Measurements from ENCODE around the gene GNGT1.
"Not testable (repeated sequence)": the region's sequence is repeated elsewhere in the genome, so short reads cannot be mapped to it uniquely, and the experiment has no call there.

GNGT1 gene

GRCh38 chr7:93910076-93910994, 4.0 kb downstream of the GNGT1 start:
- no peak for DNase-seq (ENCODE audit: low read depth)

GRCh38 chr7:93911242-93911641, 4.9 kb downstream of the GNGT1 start:
- DNase-seq (ENCODE audit: low read depth) = not testable (repeated sequence)

- not testable (repeated sequence) for DNase-seq (ENCODE audit: low read depth)
Measured at GRCh38 chr7:93911661-93912060, 5.3 kb downstream of the GNGT1 start.

GRCh38 chr7:93913197-93913596, 6.8 kb downstream of the GNGT1 start:
- DNase-seq (ENCODE audit: low read depth) = no peak

- no peak for DNase-seq (ENCODE audit: low read depth)
Measured at GRCh38 chr7:93914581-93915066, 8.3 kb downstream of the GNGT1 start.

- not testable (repeated sequence) for DNase-seq (ENCODE audit: low read depth)
Measured at GRCh38 chr7:93915206-93915842, 9.0 kb downstream of the GNGT1 start.

DNA sequence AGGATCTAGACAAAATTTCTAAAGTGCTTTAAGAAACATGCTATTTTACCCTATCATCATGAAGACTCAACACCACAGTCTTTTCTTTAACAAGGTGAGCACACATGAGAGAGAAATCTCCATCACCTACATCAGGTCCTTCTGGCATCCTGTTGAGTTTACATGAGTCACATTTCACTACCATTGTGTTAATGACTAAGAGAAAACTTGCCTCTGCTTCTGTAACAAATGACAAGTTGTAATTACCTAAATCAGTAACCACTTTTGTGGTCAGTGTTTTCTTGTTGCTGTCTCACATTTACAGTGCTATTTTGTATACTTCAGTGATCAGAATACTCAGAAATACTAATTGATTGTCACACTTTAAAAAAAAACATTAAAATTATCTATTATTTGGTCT, 9.5 kb downstream of the GNGT1 start:
- not testable (repeated sequence) for DNase-seq (ENCODE audit: low read depth)

DNA sequence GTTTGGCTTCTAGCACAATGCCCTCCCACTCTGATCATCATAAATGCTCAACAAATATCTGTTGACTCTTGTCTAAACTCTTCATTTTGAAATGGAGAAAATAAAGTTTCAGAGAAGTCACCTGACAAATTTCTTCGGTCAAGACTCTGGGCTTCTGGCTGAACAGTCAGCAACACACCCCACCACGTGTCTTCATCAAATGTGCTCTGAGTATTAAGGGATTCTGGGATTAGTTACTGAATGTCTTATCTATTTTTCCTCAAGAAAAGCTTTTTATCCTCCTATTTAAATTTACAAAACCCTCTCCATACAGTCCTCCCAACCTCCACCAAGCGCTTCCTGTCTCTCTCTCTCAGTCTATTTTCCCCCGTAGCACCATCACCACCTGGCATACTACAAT, 9.9 kb downstream of the GNGT1 start:
- not testable (repeated sequence) for DNase-seq (ENCODE audit: low read depth)

GRCh38 chr7:93920496-93921182, 14.3 kb downstream of the GNGT1 start:
- DNase-seq (ENCODE audit: low read depth) = no peak

DNA sequence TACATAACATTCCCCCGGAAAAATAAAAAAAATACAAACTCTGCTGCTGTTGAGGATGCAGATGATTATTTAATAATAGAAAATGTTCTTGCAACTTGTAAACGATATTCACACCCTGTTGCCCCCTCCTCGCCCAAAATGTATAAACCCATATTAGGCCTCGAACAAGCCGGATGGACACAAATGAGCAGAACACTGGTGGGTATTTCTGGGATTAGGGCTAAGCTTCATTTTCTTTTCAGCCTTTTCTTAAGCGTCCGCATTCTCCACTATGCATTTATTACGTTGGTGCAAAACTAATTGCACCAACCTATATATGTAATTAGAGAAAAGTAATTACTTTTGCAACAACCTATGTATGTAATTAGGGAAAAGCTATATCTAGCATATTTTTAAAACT, 14.8 kb downstream of the GNGT1 start:
- DNase-seq (ENCODE audit: low read depth) = no peak

DNA sequence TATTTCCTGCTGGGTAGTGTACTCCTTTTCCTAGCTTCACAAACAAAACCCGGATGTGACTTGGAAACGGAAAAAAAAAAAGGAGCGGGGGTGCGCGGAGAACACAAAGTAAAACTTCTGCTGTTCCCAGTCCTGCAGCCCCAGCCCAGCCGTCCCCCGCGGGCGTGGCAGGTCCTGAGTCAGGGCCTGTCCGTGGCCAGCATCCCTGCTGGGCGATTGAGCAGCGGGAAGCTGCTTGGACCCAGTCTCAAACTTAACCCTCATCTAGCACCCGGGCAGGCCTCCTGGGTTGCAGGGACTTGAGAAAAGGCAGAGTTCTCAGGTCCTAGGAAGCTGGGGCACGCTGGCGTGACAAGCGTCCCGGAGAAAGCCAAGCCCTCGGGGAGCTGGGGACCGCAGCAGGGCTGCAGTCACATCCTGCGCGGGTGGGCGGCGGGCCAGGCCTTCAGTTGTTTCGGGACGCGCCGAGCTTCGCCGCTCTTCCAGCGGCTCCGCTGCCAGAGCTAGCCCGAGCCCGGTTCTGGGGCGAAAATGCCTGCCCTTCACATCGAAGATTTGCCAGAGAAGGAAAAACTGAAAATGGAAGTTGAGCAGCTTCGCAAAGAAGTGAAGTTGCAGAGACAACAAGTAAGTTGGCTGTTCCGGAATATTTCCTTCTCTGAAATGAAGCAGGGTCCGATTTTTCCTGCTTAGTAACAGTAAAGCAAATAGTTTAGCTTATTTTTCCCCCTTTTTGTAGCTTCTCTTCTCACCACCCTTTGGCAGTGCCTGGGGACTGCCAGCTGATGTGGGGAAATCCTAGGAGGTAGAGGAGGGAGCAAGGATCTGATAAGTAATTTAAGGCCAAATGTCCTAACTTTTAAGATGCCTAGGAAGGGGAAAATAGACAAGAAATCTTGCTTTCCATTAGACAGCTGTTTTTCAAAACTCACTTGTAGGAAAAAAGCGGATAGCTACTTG, 15.5 kb downstream of the GNGT1 start, which contains the start of gene GNG11:
GNG11 (plus strand) TSS at position 129 of the 960 bp plus-strand sequence; CDS start at position 532, 403 bp downstream.
- DNase-seq (ENCODE audit: low read depth) = no peak

GRCh38 chr7:93923296-93923695, 16.9 kb downstream of the GNGT1 start:
- no peak for DNase-seq (ENCODE audit: low read depth)

- DNase-seq (ENCODE audit: low read depth) = no peak
Measured at GRCh38 chr7:93923942-93924341, 17.6 kb downstream of the GNGT1 start.

GRCh38 chr7:93926800-93927199, 20.4 kb downstream of the GNGT1 start:
- DNase-seq (ENCODE audit: low read depth) = no peak

GRCh38 chr7:93927585-93927984, 21.2 kb downstream of the GNGT1 start:
- DNase-seq (ENCODE audit: low read depth) = no peak

DNA sequence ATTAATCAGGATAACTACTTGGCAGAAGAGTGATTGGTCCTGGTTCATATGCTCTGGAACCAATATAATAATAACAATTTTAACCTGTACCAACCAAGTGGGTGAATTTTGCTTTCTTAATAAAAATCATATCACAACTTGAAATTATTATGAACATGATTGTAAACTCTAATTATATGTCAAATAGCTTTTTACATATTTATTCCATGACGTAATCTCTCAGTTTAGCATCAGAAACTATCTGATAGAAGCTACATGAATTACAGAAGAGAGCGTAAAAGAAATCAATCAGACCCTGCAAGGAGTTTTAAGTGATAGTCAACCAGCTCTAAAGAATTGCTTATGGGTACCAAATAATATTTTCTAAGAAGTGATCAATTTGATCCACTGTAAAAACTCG, 25.3 kb downstream of the GNGT1 start:
- no peak for DNase-seq (ENCODE audit: low read depth)

DNA sequence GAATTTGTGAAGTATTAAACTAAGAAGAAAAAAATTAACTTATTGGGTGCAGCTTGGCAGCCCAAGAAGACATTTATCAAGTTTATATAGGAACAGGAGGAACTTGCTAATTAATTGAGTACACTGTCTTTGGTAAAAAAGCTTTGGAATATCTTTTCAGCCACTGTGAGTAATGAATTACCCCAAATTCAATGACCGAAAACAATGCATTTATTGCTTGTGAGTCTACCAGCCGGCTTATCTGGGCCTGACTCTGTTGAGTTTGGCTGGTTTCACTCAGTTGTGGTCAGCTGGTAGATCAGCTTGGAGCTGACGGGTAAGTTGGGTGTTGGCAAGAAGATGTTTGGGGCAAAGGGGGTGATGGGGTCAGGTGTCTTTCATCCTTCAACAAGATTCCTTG, 26.8 kb downstream of the GNGT1 start:
- no peak for DNase-seq (ENCODE audit: low read depth)

- no peak for DNase-seq (ENCODE audit: low read depth)
Measured at GRCh38 chr7:93935102-93935501, 28.7 kb downstream of the GNGT1 start.

- DNase-seq (ENCODE audit: low read depth) = no peak
Measured at GRCh38 chr7:93937818-93938217, 31.5 kb downstream of the GNGT1 start.

- no peak for DNase-seq (ENCODE audit: low read depth)
Measured at GRCh38 chr7:93938293-93938692, 31.9 kb downstream of the GNGT1 start.

- DNase-seq (ENCODE audit: low read depth) = no peak
Measured at GRCh38 chr7:93941945-93942344, 35.6 kb downstream of the GNGT1 start.
